Activated naive CD4-positive, alpha-beta T cell (primary cell): Measurements from ENCODE around the gene ACSL4.
"Not testable (repeated sequence)": the region's sequence is repeated elsewhere in the genome, so short reads cannot be mapped to it uniquely, and the experiment has no call there.

ENCODE experiments used
- DNase-seq, 4 experiments: peaks; one replicate each; lab custom pipeline; 2025; lab: John Stamatoyannopoulos, UW

ACSL4 gene

DNA sequence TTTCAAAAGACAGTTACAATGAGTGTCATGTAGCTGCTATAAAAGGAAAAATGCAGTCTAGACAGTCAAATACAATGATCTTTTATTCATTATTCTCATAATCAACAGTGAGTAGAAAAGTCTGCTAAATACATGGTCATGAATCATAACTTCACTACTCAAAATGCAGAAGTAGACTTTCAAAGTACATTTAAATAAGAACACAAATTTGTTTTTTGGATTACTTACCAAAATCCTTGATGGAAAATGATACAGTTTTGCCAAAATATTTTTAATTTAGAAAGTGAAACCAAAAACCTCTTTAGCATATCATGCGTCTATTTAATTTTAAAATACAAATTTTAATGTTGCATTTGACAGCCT, 4.9 kb downstream of the ACSL4 start:
- no peak for DNase-seq

GRCh38 chrX:109724971-109725370, 8.1 kb downstream of the ACSL4 start:
- not testable (repeated sequence) for DNase-seq

- DNase-seq = no peak
Measured at GRCh38 chrX:109720947-109721346, 12.1 kb downstream of the ACSL4 start.

GRCh38 chrX:109719264-109719663, 13.8 kb downstream of the ACSL4 start:
- DNase-seq = no peak

- DNase-seq = no peak
Measured at GRCh38 chrX:109716431-109717028, 16.5 kb downstream of the ACSL4 start.

- DNase-seq = no peak
Measured at GRCh38 chrX:109714340-109714958, 18.6 kb downstream of the ACSL4 start.

- no peak for DNase-seq
Measured at GRCh38 chrX:109710181-109710580, 22.9 kb downstream of the ACSL4 start.

DNA sequence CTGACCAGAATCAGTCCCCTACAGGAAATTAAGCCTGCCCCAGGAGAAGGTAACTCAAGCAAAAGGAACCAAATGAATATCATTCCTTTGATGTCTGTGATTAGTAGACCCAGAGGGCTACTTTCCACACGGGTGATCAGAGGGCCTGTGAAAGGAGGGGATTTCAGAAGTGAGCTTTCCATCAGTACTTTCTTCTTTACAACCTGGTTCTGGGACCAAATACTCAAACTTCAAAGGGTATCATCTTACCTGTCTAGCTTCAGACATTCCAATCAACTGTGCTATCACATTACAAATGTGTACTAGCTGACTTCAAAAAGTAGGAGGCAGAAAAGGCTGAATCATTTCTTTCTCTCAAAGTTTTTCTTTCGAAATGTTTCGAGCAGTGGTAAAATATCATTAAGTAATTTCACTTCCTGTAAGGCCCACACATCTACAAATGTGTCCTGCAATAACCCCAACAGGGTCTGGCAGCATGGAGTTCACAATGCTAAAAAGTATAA, 23.9 kb downstream of the ACSL4 start:
- DNase-seq = no peak

GRCh38 chrX:109707720-109708119, 25.3 kb downstream of the ACSL4 start:
- no peak for DNase-seq

DNA sequence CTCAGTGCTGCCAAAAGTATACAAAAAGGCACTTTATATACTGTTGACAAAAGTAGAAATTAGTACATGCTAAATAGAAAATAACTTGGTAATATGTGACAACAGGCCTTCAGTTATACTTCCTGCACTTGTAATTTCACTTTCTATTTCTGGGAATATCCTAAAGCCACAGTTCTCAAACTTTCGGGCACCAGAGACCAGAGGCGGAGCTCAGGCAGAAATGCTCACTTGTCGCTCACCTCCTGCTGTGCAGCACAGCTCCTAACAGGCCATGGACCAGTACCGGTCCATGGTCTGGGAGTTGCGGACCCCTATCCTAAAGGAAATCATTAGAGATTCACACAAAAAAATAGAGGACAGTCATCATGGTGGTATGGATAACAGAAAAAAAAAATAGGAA, 25.7 kb downstream of the ACSL4 start:
- no peak for DNase-seq

DNA sequence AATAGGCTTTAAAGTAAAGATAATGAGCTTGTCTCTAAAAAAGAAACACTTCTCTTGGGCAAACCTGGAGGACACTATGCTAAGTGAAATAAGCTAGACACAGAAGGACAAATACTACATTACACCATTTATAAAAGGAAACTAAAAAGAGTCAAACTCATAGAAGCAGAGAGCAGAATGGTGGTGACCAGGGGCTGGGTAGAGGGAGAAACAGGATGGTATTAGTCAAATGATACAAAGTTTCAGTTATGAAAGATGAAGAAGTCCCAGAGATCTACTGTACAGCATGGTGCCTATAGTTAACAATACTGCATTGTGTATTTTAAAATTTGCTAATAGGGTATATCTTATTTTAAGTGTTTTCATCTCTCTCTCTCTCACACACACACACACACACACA, 28.5 kb downstream of the ACSL4 start:
- no peak for DNase-seq

- DNase-seq = no peak
Measured at GRCh38 chrX:109697855-109698254, 35.2 kb downstream of the ACSL4 start.

DNA sequence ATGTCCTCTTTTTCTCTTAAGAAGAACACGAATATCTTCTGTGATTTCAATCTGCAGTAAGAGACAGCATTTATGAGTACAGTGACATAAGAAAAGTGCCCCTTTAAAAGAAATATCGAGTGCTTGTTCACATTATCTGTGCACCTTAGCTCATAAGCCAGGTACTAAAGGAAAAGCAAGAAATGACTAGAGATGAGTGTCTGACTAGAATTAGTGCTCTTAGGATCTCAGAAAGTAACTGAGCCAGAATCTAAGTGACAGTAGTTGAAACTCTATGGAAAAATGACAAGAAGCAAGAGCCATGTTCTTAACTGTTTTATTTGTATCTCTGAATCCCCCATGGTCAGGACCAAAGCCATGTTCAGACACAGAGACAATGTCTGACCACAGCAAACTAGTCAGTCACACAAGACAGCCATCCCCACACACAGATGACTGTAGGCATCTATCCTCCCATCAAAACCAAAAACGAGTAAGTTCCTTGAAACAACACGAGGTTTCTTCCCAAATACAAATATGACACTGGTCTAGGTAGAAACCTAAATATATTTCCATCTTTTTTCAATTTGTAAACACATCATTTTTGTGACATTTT, 36.8 kb downstream of the ACSL4 start:
- no peak for DNase-seq

GRCh38 chrX:109695637-109696036, 37.4 kb downstream of the ACSL4 start:
- DNase-seq = no peak

- no peak for DNase-seq
Measured at GRCh38 chrX:109691752-109692151, 41.3 kb downstream of the ACSL4 start.

DNA sequence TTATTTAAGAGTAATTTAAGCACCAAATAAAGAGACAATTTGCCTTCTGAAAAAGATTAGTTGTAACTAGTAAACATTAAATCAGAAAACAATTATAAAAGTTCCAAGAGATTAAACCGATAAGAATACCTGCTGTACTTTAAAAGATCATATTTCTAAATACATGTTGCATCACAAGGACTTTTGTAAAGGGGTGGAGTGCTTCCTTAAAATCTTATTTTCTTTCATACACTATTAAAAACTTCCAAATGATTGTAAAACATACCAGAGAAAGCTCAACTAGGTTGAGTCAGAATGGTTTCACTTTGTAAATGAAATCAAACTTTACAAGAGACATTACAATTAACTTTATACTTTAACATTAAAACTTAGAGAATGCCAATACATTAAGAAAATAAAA, 41.8 kb downstream of the ACSL4 start:
- DNase-seq = no peak

DNA sequence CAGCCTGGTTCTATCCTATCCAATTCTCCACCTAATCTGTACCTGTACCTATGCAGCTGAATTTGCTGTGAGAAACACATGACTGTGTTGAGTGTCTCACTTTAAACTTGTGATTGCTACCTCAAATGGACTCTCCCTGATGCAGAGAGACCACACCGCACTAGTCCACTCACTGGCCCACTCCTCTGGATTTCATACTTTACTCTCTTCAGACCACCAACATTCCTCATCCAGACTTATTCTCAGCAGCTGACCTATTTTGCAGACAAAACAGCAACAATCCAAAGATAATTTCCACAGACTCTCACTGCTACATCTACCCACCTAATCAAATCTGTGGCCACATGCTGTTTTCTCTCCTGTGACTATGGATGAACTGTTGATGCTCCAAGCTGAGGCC, 45.2 kb downstream of the ACSL4 start:
- DNase-seq = no peak

- no peak for DNase-seq
Measured at GRCh38 chrX:109685656-109686078, 47.4 kb downstream of the ACSL4 start.

DNA sequence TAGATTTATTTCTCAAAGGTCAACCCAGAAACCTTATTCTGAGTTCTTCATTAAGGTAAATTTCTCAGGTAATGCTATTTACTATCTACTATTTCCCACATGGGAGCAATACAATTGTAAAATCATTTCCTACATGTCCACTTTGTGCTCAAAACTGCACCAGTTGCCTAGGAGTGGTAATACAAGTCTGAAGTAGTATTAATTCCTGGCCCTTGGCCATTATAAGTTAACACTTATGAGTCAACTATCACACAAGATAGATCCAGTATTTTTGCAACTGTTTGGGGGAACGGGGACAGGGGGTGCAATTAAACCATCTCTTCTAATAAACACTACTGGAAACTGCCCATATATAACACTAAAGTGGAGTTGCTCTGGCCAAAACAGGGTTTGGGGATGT, 48.9 kb downstream of the ACSL4 start:
- no peak for DNase-seq

GRCh38 chrX:109681475-109682081, 51.5 kb downstream of the ACSL4 start:
- no peak for DNase-seq

DNA sequence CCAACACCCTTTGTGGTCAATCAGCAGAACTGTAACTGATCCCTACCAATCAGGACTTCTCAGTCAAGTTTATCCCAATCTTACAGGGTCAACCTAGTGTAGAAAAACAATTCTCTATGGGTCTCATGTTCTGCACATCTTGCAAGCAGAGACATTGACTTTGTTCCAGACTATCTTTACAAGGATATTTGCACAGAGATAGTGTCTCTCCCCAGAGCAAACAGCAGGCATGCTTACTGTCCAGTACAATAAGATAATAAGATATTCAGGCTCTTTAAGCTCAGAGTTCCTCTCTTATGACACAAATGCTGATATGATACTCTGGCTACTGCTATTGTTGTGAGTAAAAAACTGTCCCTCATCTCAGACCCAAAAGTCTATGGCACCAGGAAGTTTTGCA, 53.2 kb downstream of the ACSL4 start:
- DNase-seq = no peak

- no peak for DNase-seq
Measured at GRCh38 chrX:109672239-109672638, 60.8 kb downstream of the ACSL4 start.

- DNase-seq = not testable (repeated sequence)
Measured at GRCh38 chrX:109671170-109671569, 61.9 kb downstream of the ACSL4 start.
